ENCODE data around the gene HOXB2.

HOXB2 gene

DNA sequence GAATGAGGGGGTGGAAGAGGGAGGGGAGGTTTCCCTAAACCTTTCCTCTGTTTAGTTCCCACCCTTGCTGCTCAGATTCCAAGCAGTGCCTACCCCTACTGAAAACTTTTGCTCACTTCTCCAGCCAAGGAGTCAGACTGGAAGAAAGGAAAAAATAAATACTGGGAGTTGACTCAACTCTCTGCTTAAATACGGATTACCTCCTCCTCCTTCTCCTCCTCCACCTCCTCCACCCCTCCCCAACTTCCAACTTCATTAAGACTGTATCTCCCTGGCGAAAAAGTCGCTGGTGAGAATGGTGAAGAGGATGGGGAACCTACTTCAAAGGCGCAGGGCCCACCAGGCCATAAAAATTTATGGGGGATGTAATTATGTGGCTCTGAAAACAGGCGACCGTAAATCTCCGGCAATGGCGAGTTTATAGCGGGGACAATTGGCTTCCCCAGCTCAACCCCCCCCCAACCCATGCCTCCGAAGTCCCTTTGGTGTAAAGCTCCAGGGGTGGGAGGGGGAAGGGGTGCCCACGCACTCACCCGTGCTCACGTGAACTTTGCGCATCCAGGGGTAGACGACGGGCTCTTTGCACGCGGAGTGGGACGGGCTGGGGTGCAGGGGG is 32.5 kb upstream of the HOXB2 start:
- Mint-ChIP-seq H3K36me3 (ENCODE audit: low read depth) (peaks cover 31% of the 10 kb centered on the region), H3K9me3 (no peaks in the 10 kb centered on the region), H3K27ac (peak overlapping the region in 1 of 3 experiments; percentile 98), H3K27me3 (ENCODE audit: low read depth) (peaks cover 69% of the 10 kb centered on the region), H3K4me1 (peaks cover 83% of the 10 kb centered on the region), H3K4me3 (peak overlapping the region; percentile 85 to 94 (median 93))
- TF ChIP-seq, protein P1, sequence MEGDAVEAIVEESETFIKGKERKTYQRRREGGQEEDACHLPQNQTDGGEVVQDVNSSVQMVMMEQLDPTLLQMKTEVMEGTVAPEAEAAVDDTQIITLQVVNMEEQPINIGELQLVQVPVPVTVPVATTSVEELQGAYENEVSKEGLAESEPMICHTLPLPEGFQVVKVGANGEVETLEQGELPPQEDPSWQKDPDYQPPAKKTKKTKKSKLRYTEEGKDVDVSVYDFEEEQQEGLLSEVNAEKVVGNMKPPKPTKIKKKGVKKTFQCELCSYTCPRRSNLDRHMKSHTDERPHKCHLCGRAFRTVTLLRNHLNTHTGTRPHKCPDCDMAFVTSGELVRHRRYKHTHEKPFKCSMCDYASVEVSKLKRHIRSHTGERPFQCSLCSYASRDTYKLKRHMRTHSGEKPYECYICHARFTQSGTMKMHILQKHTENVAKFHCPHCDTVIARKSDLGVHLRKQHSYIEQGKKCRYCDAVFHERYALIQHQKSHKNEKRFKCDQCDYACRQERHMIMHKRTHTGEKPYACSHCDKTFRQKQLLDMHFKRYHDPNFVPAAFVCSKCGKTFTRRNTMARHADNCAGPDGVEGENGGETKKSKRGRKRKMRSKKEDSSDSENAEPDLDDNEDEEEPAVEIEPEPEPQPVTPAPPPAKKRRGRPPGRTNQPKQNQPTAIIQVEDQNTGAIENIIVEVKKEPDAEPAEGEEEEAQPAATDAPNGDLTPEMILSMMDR (IDR thresholded peaks at IDR 0.05; ENCODE audit: unreplicated experiment in 3 of 3) = no peak

DNA sequence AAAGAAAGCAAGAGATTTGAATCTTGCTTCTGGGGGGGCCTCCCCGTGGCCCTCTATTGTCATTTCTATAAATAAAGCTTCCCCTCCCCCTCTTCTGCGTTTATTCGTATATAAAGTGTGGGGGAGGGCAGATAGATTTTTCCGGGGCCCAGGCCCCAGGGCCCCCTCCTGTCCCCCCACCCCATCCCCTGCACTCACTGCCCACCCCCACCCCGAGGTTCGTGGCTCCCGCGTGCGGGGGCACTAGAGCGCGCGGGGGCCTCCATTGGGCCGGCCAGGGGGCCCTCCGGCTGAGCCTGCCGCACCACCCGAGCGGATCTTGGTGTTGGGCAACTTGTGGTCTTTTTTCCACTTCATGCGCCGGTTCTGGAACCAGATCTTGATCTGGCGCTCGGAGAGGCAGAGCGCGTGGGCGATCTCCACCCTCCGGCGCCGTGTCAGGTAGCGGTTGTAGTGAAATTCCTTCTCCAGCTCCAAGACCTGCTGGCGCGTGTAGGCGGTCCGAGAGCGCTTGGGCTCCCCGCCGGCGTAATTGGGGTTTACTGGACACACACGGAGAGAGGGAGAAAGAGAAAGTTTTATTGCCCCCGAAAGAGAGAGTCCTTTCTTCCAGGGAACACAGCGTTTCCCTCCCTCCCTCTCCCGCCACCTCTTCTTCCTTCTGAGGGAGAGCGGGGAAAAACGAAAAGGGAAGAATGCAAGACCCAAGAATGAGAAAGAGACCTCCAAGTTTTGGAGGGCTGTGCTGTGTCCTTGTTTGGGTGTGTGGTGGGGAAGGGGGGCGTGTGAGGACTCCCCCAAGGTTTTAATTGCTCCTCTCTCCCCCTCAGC is 31.8 kb upstream of the HOXB2 start:
- peaks cover 68% of the 10 kb centered on the region for H3K27me3 Mint-ChIP-seq (ENCODE audit: low read depth)
- peak overlapping the region in 1 of 3 experiments; percentile 98 for H3K27ac Mint-ChIP-seq
- no peaks in the 10 kb centered on the region for H3K9me3 Mint-ChIP-seq
- peak overlapping the region; percentile 85 to 94 (median 93) for H3K4me3 Mint-ChIP-seq
- peaks cover 86% of the 10 kb centered on the region for H3K4me1 Mint-ChIP-seq
- TF ChIP-seq, protein P1 (IDR thresholded peaks at IDR 0.05; ENCODE audit: unreplicated experiment in 3 of 3) = no peak
- peaks cover 30% of the 10 kb centered on the region for H3K36me3 Mint-ChIP-seq (ENCODE audit: low read depth)

DNA sequence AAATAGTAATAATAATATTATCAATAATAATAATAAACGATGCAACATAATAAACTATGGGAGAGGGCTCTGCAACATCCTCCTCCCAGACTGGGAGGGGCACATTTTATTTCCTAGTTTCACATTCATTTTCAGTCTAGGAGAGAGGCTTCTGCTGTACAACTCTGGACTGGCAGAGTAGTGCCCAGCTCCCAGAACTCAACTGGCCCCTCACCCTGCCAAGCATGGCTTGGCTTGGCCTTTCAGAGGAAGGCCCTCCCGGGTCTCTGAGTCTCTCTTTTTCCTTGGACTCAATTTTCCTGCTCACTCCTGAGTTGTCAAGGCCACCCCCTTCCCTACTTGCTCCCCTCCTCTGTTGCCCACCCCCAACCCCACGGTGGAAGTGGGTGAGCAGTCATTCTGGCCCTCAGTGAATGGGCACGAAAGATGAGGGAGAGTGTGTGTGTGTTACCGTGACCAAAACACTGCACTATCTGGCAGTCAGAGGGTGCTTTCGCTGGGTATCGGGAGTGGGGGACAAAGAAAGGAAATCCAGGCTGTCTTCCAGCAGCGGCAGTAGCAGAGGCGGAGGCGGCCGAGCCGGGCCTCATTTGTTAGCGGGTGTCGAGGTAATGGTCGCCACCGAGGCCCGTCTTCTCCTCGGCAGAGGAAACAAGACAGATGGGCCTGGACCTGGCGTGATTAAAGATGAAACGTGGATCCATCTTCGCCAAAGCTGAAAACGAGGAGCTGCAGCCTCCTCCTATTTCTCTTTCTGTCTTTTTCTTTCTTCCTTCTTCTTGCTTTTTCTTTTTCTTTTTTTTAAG is 31.0 kb upstream of the HOXB2 start:
- Mint-ChIP-seq H3K27ac (no peak overlapping the region), H3K9me3 (no peaks in the 10 kb centered on the region), H3K4me3 (peak overlapping the region; percentile 71 to 82 (median 80)), H3K27me3 (ENCODE audit: low read depth) (peaks cover 68% of the 10 kb centered on the region), H3K4me1 (peaks cover 89% of the 10 kb centered on the region), H3K36me3 (ENCODE audit: low read depth) (peaks cover 37% of the 10 kb centered on the region)
- TF ChIP-seq, protein P1 (IDR thresholded peaks at IDR 0.05; ENCODE audit: unreplicated experiment in 3 of 3) = no peak

DNA sequence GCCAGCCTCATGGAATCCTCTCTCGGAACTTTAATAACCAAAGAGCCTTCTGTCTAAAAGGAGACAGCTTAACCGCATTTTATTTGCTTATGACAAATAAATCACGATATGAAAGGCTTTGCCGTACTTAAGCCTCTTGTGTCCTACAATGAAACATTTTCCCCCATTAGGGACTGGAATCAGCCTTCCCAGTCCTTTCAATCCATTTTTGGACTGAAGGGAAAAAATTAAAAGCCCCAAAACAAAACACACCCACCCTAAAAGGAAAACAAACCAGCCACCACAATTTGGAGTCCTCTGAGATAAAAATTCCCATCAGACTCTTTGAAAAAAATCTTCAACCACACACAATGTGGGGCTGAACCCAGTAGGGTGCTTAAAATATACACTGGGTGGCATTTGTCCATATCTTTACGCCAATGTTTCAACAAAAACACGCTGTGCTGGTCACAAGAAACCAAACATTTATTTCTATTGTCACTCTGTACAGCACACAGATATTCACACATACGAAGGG is 30.2 kb upstream of the HOXB2 start:
- H3K36me3 Mint-ChIP-seq (ENCODE audit: low read depth) = peaks cover 37% of the 10 kb centered on the region
- TF ChIP-seq, protein P1 (IDR thresholded peaks at IDR 0.05; ENCODE audit: unreplicated experiment in 3 of 3) = no peak
- peaks cover 63% of the 10 kb centered on the region for H3K27me3 Mint-ChIP-seq (ENCODE audit: low read depth)
- H3K27ac Mint-ChIP-seq = no peak overlapping the region
- H3K4me3 Mint-ChIP-seq = peak overlapping the region in 2 of 3 experiments; percentile 71 to 80
- H3K9me3 Mint-ChIP-seq = no peaks in the 10 kb centered on the region
- H3K4me1 Mint-ChIP-seq = peaks cover 89% of the 10 kb centered on the region

DNA sequence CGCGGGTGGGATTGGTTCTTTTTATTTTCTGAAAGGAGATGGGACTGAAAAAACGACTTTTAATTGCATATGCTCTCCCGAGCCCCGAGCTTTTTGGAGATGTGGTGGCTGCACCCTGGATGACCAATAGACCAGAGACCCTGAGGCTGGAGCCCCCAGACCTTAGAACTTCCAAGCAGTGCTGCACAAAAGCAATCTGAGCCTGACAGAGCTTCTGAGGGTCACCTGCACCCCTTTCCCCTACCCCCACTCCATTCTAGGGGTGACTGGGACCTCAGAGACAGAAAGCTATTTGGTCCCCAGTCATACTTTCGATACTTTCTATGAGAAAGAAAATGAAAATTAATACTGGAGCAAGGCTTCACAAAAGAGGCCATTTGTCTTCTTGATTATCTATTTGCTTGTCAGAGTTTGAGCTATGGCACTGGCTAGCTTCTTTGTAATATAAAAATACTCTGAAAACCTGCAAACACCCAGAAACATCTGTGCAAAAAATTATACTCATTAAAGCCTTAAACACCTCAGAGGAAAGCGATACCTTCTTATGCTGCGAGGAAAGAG is 29.7 kb upstream of the HOXB2 start:
- peaks cover 60% of the 10 kb centered on the region for H3K27me3 Mint-ChIP-seq (ENCODE audit: low read depth)
- H3K9me3 Mint-ChIP-seq = no peaks in the 10 kb centered on the region
- peaks cover 37% of the 10 kb centered on the region for H3K36me3 Mint-ChIP-seq (ENCODE audit: low read depth)
- no peak overlapping the region for H3K27ac Mint-ChIP-seq
- TF ChIP-seq, protein P1 (IDR thresholded peaks at IDR 0.05; ENCODE audit: unreplicated experiment in 3 of 3) = no peak
- peaks cover 84% of the 10 kb centered on the region for H3K4me1 Mint-ChIP-seq
- peak overlapping the region in 2 of 3 experiments; percentile 71 to 80 for H3K4me3 Mint-ChIP-seq

All from nephron (organoid).